MM.1S (cell line): ENCODE results near the gene SHMT2.

Experiments used
- DNase-seq: peaks from one replicate; pipeline ENCODE4 v3.0.0-alpha.2; 2015
- H2AFZ ChIP-seq: fragments of 300-600 bp; sonication (generic); 2 replicates; pipeline ENCODE4 v1.6.0; 2016; ENCODE audit warnings: antibody characterized with exemption, low read length
- H3F3A ChIP-seq: fragments of 300-600 bp; sonication (generic); 2 replicates; pipeline ENCODE4 v1.6.1; 2016; ENCODE audit warnings: mild to moderate bottlenecking, antibody characterized with exemption, low read length, moderate library complexity, mixed read lengths; ENCODE audit not compliant: insufficient read depth
- H3K27ac ChIP-seq: fragments of 300-600 bp; sonication (generic); 2 replicates; pipeline ENCODE4 v1.5.1; 2016; ENCODE audit warnings: mild to moderate bottlenecking, low read length
- H3K27me3 ChIP-seq: fragments of 300-600 bp; sonication (generic); replicated peaks from 2 replicates; pipeline ENCODE4 v1.6.0; 2016; ENCODE audit warnings: low read length; ENCODE audit not compliant: insufficient read depth
- H3K36me3 ChIP-seq: fragments of 300-600 bp; sonication (generic); replicated peaks from 2 replicates; pipeline ENCODE4 v1.6.1; 2016; ENCODE audit warnings: mild to moderate bottlenecking, low read length, mixed read lengths; ENCODE audit not compliant: insufficient read depth
- H3K4me1 ChIP-seq: fragments of 300-600 bp; sonication (generic); 2 replicates; pipeline ENCODE4 v1.6.1; 2016; ENCODE audit warnings: low read length, mixed read lengths
- H3K4me2 ChIP-seq: fragments of 300-600 bp; sonication (generic); 2 replicates; pipeline ENCODE4 v1.6.0; 2016; ENCODE audit warnings: low read depth, low read length
- H3K4me3 ChIP-seq: fragments of 300-600 bp; sonication (generic); 2 replicates; pipeline ENCODE4 v1.5.1; 2016; ENCODE audit warnings: low read length, mixed read lengths
- H3K79me2 ChIP-seq: fragments of 300-600 bp; sonication (generic); 2 replicates; pipeline ENCODE4 v1.6.1; 2016; ENCODE audit warnings: mixed run types, low read length, mixed read lengths
- H3K9ac ChIP-seq: fragments of 300-600 bp; sonication (generic); 2 replicates; pipeline ENCODE4 v1.6.1; 2016; ENCODE audit warnings: low read length, mixed read lengths
- H3K9me2 ChIP-seq: fragments of 300-600 bp; sonication (generic); replicated peaks from 2 replicates; pipeline ENCODE4 v1.6.1; 2016; ENCODE audit warnings: mild to moderate bottlenecking, low read length, mixed read lengths; ENCODE audit not compliant: insufficient read depth
- H3K9me3 ChIP-seq: fragments of 300-600 bp; sonication (generic); replicated peaks from 2 replicates; pipeline ENCODE4 v1.6.1; 2016; ENCODE audit warnings: mild to moderate bottlenecking, low read length, mixed read lengths; ENCODE audit not compliant: insufficient read depth
- H4K20me1 ChIP-seq: fragments of 300-600 bp; sonication (generic); 2 replicates; pipeline ENCODE4 v1.6.1; 2016; ENCODE audit warnings: mild to moderate bottlenecking, low read length, moderate library complexity, mixed read lengths; ENCODE audit not compliant: insufficient read depth
- EZH2 ChIP-seq: fragments of 300-600 bp; sonication (generic); optimal IDR thresholded peaks from 2 replicates; pipeline ENCODE3; 2017; ENCODE audit warnings: low read depth, mild to moderate bottlenecking, antibody characterized with exemption, low read length, mixed read lengths
- EZH2phosphoT487 ChIP-seq: fragments of 300-600 bp; sonication (generic); IDR thresholded peaks from 2 replicates; pipeline ENCODE4 v1.6.1; 2018; ENCODE audit warnings: antibody characterized with exemption, low read length
- TF ChIP-seq, protein P1 (sequence below): fragments of 300-600 bp; sonication (generic); IDR thresholded peaks from 2 replicates; pipeline ENCODE4 v1.5.1; 2016; ENCODE audit warnings: antibody characterized with exemption, low read length, mixed read lengths

The SHMT2 gene

DNA sequence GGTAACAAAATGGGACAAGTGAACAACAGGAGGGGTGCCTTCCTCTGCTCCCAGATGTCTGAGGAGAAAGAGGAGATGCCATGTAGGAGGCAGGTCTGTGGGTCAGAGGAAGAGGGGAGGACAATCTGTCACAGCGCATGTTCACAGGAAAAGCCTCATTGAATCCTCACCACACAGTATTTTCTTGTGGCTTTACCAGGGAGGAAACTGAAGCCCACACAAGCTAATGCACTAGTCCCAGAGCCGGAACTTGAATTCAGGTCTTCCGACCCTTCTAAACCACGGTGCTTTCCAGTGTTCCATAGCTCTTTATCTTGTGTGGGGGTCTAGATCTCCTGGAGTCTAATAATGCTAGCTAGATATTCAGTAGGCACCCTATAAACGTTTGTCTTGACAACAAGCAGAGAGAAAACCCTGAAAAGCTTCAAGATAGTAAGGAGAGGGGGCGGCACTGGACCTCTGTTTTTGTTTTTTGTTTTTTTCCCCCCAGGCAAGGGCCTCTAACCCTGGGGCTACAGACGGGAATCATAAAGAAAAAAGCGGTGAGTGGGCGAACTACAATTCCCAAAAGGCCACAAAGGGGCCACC, 371 bp upstream of the SHMT2 start:
- H3K27ac ChIP-seq = peak overlapping the region; percentile 79; the same call in 1 of the 2 replicates
- no peak for DNase-seq
- H3K79me2 ChIP-seq = peaks cover 31% of the 10 kb centered on the region
- H3K9me3 ChIP-seq = no peaks in the 10 kb centered on the region
- no peaks in the 10 kb centered on the region for H3K9me2 ChIP-seq
- H2AFZ ChIP-seq = peak overlapping the region; percentile 74
- H4K20me1 ChIP-seq = no peaks in the 10 kb centered on the region
- H3K9ac ChIP-seq = peak overlapping the region; percentile 90; the same call in 1 of the 2 replicates
- H3K4me3 ChIP-seq = peak overlapping the region; percentile 87
- peak overlapping the region; percentile 97 for H3K4me2 ChIP-seq
- peaks cover 11% of the 10 kb centered on the region for H3K27me3 ChIP-seq
- TF ChIP-seq EZH2 = no peak
- no peak for TF ChIP-seq EZH2phosphoT487
- TF ChIP-seq, protein P1, sequence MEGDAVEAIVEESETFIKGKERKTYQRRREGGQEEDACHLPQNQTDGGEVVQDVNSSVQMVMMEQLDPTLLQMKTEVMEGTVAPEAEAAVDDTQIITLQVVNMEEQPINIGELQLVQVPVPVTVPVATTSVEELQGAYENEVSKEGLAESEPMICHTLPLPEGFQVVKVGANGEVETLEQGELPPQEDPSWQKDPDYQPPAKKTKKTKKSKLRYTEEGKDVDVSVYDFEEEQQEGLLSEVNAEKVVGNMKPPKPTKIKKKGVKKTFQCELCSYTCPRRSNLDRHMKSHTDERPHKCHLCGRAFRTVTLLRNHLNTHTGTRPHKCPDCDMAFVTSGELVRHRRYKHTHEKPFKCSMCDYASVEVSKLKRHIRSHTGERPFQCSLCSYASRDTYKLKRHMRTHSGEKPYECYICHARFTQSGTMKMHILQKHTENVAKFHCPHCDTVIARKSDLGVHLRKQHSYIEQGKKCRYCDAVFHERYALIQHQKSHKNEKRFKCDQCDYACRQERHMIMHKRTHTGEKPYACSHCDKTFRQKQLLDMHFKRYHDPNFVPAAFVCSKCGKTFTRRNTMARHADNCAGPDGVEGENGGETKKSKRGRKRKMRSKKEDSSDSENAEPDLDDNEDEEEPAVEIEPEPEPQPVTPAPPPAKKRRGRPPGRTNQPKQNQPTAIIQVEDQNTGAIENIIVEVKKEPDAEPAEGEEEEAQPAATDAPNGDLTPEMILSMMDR = no peak
- H3K4me1 ChIP-seq = peaks cover 20% of the 10 kb centered on the region
- H3F3A ChIP-seq = no peaks in the 10 kb centered on the region
- 0 out of 2 replicates have a peak, but pooled peaks cover 15% of the 10 kb centered on the region for H3K36me3 ChIP-seq

DNA sequence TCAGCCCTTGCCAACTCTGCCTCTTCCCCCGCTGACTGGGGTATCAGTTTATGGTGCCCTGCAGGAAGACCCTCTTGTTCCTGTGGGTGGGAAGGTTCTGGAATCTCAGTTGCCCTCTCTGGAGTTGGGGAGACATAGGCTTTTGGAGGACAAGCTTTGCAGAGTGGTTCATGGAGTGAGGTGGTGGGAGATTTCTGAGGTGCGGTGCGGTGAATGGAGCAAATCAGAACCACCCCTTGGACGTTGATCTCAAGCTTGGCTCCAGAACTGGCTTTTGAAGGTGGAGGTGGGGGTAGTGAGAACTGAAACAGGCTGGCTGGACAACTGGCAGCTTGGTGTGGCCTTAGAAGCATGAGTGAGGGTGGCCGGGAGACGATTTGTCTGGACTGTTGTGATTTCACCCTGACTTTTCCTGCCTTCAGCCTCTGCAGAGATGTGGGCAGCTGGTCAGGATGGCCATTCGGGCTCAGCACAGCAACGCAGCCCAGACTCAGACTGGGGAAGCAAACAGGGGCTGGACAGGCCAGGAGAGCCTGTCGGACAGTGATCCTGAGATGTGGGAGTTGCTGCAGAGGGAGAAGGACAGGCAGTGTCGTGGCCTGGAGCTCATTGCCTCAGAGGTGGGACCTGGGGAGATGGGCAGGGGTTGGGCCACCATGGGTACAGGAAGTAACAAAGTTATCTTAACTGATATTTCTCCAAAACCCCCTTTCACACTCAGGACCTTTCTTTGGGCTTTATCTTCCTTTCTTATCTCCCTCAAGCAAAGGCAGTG, 1.1 kb downstream of the SHMT2 start:
- H3F3A ChIP-seq = no peaks in the 10 kb centered on the region

DNA sequence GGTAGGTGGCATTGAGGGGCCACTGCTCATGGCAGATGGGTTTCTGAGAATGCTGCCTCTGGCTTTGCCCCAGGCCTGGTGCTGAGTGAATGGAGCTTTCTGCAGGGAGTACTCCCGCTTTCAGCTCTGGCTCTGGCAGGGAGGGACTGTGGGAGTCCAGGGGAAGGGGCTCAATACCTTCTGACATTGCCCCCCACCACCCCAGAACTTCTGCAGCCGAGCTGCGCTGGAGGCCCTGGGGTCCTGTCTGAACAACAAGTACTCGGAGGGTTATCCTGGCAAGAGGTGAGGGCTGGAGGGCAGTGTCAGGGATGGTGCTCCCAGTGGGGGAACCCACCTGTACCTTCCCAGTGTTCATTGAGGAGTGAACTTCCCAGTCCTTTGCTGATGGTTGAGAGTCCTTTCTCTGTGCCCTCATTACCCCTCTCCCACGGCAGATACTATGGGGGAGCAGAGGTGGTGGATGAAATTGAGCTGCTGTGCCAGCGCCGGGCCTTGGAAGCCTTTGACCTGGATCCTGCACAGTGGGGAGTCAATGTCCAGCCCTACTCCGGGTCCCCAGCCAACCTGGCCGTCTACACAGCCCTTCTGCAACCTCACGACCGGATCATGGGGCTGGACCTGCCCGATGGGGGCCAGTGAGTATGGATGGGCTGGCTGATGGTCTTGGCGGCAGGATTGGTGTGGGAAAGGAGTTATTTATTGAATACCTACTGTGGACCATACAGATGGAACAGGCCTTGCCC, 1.9 kb downstream of the SHMT2 start:
- Histone ChIP-seq H3K4me1 (peaks cover 11% of the 10 kb centered on the region), H3K9ac (peak overlapping the region; percentile 90; the same call in 1 of the 2 replicates)

More for the DNA sequence above, 1.1 kb downstream of the SHMT2 start:
- Histone ChIP-seq H3K27ac (peak overlapping the region; percentile 79; the same call in 1 of the 2 replicates), H3K4me1 (peaks cover 13% of the 10 kb centered on the region), H2AFZ (peak overlapping the region; percentile 61; the same call in 1 of the 2 replicates), H3K4me3 (peak overlapping the region; percentile 87), H3K9me3 (no peaks in the 10 kb centered on the region), H3K9ac (peak overlapping the region; percentile 90), H3K36me3 (0 out of 2 replicates have a peak, but pooled peaks cover 15% of the 10 kb centered on the region), H3K9me2 (no peaks in the 10 kb centered on the region), H3K27me3 (no peaks in the 10 kb centered on the region), H4K20me1 (no peaks in the 10 kb centered on the region), H3K79me2 (peaks cover 31% of the 10 kb centered on the region), H3K4me2 (peak overlapping the region; percentile 97)
- no peak for DNase-seq
- TF ChIP-seq EZH2 = no peak
- TF ChIP-seq, protein P1 = no peak
- no peak for TF ChIP-seq EZH2phosphoT487

More for the DNA sequence above, 1.9 kb downstream of the SHMT2 start:
- Histone ChIP-seq H3K9me2 (no peaks in the 10 kb centered on the region), H2AFZ (no peak overlapping the region), H3K27ac (no peak overlapping the region), H3K4me3 (peak overlapping the region; percentile 87; the same call in 1 of the 2 replicates), H3K27me3 (no peaks in the 10 kb centered on the region), H4K20me1 (no peaks in the 10 kb centered on the region), H3K36me3 (0 out of 2 replicates have a peak, but pooled peaks cover 15% of the 10 kb centered on the region), H3F3A (no peaks in the 10 kb centered on the region), H3K4me2 (peak overlapping the region; percentile 97; the same call in 1 of the 2 replicates), H3K79me2 (peaks cover 31% of the 10 kb centered on the region), H3K9me3 (no peaks in the 10 kb centered on the region)
- TF ChIP-seq EZH2phosphoT487 = no peak
- TF ChIP-seq, protein P1 = no peak
- no peak for TF ChIP-seq EZH2
- no peak for DNase-seq
